HG03432 (cell line): ENCODE data around the gene PDLIM4.

ENCODE experiments used
- ATAC-seq: cut with Tn5 transposase; IDR thresholded peaks from one replicate; pipeline ENCODE4 v1.9.1; 2021; ENCODE audit warnings: mild to moderate bottlenecking, moderate library complexity; ENCODE audit not compliant: unreplicated experiment

Gene PDLIM4

DNA sequence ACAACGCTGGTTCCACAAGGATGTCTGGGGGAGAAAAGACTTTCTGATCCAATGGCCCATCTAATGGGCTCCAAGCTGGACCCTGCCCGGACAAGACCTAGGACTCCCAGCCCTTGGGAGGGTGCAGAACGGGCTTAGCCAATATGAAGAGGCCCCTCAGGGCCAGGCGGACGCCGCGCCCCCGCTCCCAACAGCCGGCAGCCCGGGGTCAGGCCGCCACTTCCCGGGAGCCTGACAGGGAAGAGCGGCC, 30.3 kb upstream of the PDLIM4 start:
- ATAC-seq = no peak

- peak; percentile 93 for ATAC-seq
Measured at GRCh38 chr5:132227485-132228240, 29.8 kb upstream of the PDLIM4 start, which contains the start of gene P4HA2. TSS of gene P4HA2 (minus strand) at chr5:132227853. CDS start at chr5:132218626, 9,227 bp downstream.

GRCh38 chr5:132228241-132229035, 29.1 kb upstream of the PDLIM4 start:
- no peak for ATAC-seq

DNA sequence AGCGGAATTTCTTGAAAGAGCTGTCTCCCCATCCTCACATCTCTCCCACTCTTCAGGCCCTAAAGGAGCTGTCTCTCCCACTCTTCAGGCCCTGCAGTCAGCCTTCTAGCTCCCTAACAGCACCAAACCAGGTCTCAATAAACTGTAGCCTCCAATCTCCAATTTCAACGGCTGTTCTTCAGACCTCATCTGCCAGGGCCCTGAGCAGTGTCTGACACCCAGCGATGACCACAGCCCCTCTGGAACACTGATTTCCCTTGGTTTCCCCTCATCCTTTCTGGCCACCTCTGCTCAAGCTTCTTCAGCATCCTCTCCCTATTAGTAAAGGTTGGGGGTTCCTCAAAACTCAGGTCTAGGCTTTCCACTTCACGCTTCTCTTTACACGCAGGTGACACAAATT, 28.3 kb upstream of the PDLIM4 start:
- ATAC-seq = no peak

- ATAC-seq = no peak
Measured at GRCh38 chr5:132230871-132231270, 26.6 kb upstream of the PDLIM4 start.

GRCh38 chr5:132232465-132232864, 25.0 kb upstream of the PDLIM4 start:
- no peak for ATAC-seq

DNA sequence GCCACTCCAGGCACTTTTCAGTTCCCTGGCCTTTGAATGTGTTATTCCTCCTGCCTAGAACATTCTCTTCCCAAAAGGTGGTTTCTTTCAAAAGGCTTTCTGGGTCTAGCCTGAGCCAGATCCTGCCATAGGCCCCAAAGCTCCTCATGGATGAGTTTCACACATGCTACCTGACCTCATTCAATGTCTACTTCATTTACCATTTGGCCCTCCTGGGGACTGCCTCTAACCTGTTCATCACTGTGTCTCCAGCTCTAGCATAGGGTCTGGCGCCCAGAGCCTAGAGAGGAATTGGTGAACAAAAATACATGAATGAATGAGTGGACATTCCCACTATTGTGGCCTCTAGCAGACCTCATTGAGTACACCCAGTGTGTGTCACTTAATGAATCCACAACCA, 24.4 kb upstream of the PDLIM4 start:
- ATAC-seq = no peak

DNA sequence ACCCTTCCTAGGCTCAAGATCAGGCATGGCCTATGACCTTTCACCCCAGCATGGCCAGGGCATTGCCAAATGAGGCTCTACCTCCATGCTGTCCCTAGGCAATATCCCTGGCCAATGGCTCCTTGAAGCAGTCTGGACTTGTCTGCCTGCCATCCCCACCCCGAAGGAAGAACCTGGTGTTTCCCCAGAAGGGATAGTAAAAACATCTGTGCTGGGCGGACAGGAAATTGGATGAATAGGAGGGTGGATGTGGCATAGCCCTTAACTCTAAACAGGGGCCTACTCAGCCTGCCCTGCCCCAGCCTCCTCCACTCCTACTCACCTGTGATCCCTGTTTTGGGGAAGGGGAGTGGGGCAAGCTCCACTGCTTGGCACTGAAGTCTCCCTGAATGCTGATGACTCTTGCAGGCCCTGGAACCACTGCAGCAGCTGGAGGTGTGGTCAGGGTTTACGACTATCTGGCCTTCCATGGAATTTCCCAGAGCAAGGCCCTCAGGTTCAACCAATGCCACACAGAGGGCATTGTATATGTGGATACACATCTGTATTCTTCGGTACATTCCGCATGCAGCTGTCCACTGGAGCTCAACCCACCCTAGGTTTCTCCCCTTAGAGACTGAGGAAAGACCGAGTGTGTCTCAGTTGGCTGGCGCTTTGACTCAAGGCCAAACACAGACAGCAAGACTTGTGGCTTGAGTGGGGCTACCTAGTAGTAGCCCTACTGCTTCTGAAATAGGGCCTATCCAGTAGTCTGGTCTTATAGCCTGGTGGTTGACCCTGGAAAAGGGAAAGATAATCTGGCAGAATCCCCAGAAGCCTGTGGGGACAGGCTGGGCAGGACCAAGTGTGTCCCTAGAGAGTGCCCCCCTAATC, 23.4 kb upstream of the PDLIM4 start:
- no peak for ATAC-seq

DNA sequence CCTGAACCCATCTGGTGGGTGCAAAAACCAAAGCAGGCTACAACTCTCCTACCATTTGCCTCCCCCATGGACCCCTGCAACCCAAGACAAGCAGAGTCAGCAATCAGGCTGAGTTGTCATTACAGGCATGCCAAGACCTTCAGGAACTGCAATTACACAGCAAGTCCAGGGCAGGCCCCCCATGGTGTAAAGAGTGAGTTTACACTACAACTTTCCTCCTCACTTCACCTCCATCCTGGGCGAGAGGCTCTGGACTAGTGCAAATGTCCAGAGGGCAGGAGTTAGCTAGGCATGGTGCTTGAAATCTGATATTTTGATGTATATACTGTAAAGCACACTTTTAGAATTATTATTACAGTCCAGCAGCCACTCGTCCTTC, 22.8 kb upstream of the PDLIM4 start:
- ATAC-seq = no peak

DNA sequence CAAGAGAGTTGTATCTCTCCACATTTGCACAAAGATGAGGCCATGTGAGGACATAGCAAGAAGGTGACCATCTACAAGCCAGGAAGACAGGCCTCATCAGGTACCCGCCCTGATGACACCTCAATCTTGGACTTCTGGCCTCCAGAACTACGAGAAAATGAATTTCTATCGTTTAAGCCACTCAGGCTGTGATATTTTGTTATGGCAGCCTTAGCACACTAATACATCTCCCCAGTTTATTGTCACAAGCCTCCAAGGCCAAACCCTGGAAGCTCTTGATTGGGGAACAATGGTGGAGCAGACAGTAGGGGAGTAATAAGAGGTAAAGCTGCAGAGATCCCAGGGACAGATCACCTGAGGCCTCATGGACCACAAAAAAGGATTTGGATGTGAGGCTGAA, 22.2 kb upstream of the PDLIM4 start:
- no peak for ATAC-seq

DNA sequence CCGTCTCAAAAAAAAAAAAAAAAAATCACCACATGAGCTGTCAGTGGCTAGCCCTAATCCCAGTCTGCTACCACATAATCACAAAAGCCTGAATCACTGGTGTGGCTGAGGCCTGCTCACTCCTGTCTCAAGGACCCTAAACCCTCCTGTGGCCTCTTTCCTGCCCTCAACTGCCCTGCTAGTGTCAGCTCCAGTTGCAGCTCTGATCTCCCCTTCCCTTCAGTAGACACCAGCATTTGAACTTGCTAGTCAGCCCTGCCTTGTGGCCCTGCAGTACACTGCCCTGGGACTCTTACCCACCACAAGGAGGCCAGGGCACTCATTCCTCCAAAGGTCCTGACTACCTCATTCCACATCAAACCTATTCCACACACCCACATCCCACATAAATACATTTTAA, 20.4 kb upstream of the PDLIM4 start:
- no peak for ATAC-seq

GRCh38 chr5:132237670-132238069, 19.8 kb upstream of the PDLIM4 start:
- ATAC-seq = no peak

GRCh38 chr5:132238169-132238744, 19.2 kb upstream of the PDLIM4 start:
- ATAC-seq = peak; percentile 72

- no peak for ATAC-seq
Measured at GRCh38 chr5:132238901-132239500, 18.5 kb upstream of the PDLIM4 start.

DNA sequence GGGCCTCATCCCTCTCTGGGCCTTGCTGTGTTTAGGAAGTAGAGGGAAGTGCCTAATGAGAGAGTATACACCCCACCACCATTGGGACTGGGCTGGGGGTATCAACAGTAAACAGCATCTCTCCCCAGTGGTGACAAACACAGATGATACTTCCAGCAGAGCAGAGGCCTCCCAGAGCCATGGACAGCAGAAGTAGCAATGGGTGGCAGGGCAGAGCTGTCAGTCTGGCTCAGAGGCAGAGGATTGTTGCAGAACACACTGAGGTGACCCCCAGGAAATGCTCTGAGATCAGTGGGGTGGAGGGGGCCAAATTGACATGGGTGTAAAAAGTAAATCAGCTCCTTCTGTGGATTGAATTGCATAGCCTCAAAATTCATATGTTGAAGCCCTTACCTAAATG, 17.7 kb upstream of the PDLIM4 start:
- no peak for ATAC-seq

DNA sequence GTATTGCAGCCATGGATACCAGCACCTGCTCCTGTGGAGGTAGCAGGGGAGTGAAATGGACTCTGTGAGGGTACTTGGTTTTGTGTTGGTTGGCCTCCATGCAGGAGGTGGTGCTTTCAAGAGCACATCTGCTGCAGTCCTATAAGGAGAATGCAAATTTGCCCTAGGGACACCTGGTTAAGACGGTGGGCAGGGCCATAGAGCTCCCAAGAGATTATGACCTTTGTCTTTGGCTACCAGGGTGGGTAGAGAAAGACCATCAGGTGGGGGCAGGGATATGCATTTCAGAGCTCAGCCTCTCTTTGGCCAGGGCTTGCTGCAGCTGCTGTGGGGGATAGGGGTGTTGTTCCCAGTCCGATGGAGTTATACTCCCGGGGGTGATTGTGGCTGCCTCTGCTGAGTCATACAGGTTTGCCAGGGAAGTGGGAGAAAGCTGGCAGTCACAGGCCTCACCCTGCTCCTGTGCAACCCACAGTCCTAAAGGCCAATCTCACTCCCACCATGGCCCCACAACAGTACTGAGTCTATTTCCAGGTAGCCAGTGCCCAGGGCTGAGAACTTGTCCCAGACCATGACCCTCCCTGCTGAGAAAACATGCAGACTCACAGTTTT, 14.0 kb upstream of the PDLIM4 start:
- no peak for ATAC-seq

GRCh38 chr5:132245593-132245992, 11.9 kb upstream of the PDLIM4 start:
- no peak for ATAC-seq

GRCh38 chr5:132246806-132247205, 10.7 kb upstream of the PDLIM4 start:
- ATAC-seq = no peak

GRCh38 chr5:132250547-132250946, 6.9 kb upstream of the PDLIM4 start:
- no peak for ATAC-seq

DNA sequence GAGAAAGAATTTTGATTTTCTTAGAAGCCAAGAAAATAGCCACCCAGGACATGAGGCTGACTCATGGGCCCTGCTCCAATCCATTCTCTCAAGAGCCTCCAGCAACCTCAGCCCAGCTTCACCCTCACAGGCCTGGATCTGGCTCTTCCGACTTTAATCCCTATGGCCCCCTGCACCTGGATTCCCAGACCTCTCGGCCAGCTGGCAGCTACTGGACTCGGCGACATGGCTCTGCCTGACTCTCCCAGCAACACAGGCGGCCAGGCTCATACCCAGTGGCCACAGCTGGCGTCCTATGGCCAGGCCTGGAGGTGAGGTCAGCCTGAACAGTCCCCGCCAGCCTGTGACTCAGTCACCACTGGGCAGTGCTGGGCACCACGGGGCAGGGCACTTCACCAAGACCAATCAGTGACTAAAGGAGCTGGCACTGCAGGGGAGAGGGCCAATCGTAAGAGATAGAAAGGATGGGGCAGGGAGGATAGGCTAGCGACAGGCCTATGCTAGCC, 6.2 kb upstream of the PDLIM4 start:
- no peak for ATAC-seq
